Measurements from ENCODE around the gene CDC27. TPM values are rescaled to one million over a fixed set of nuclear protein-coding genes. Genes with fewer than 3 reads are reported as not detected.

CDC27 gene
- polyA plus RNA-seq (2012; ENCODE audit: insufficient read length, low read depth): 47.8 TPM

DNA sequence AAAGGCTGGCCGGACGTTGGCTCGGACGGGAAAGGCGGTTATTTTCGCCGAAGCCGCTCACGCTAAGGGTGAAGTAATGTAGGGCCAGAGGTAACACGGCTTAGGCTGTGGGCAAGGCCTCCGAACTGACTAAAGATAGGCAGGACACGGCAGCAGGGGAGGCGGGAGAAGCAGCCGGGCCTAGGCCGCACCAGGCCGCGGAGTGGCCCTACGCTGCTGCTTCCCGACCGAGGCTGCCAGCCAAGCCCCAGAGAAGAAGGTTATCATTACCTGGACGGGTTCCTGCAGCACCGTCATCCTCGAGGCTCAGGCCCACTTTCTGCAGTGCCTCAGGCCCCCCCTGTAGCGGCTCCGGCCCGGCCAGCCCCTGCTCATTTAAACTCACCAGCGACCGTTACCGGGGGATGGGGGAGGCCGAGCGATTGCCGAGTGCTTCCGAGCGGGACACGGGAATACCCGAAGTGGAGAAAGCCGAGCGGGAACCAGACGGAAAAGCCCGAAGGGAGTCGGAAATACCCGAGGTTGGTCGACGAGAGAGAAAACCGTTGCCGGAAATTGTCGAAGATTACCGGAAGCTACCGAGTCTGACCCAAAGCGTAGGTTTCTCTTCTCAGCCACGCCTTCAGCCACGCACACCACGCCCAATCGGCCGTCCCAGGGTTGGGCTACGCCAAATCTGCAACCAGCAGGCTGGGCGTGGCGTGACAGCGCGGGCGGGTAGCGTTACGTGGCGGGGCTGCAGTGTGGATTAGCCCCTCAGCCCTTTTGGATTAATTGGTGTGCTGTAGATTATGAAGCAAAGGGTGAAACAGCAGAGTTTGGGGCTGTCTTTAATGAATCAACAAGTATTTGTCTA lies at the start of gene CDC27:
Gene CDC27 (minus strand): TSS at position 420 of the 856 bp plus-strand sequence. CDS start 123 bp downstream, at position 297.
- TF ChIP-seq FOXP2 (optimal IDR thresholded peaks at IDR 0.05; ENCODE audit: borderline replicate concordance, extremely low read depth, extremely low read length, insufficient read depth) (peak; percentile 33), SIN3A (IDR thresholded peaks at IDR 0.05; ENCODE audit: borderline replicate concordance, insufficient read depth, low read length) (peak; percentile 3; the same call in 1 of the 2 replicates), REST (IDR thresholded peaks at IDR 0.05; ENCODE audit: insufficient read depth in 1 of 2, low read depth in 2 of 2, low read length in 2 of 2) (0 out of 4 replicates have a peak, but pooled peaks of 1 of the 2 experiments have one; percentile 10), TAF1 (IDR thresholded peaks at IDR 0.05; ENCODE audit: borderline replicate concordance, insufficient read depth, low read length) (peak; percentile 57; the same call in 1 of the 2 replicates), POLR2AphosphoS5 (IDR thresholded peaks at IDR 0.05; ENCODE audit: low read depth, low read length) (peak; percentile 79)

DNA sequence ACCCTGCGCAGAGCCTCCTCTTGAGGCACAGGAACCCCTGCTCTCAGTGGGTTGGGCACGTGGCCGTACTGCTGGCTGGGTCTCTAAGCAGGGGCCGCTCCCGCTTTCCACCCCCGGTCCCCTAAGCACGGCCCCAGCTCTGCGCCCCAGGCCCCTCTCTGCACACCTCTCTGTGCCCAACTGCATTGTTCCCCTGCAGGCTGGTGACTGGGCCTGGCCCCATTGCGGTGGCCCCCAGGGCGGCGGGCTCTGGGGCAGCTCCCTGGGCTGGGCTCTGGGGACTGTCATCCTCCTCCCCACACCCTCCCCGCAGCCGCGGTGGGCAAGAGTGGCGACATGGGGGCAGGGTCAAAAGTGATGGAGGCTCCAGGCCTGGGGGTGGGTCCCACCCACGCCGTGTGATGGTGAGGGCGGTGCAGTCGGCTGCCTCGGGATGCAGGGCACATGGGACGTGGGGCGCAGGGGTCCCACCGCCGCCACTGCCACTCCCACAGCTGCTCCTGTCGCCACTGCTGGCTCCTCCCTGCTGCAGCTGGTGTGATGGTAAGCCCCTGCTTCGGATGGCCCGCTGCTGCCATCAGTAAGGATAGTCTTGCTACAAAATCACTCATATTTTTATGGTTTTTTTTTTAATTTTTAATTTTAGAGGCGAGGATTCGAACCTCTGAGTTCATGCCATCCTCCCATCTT lies 49.4 kb upstream of the CDC27 start:
- TF ChIP-seq TAF1 (IDR thresholded peaks at IDR 0.05; ENCODE audit: borderline replicate concordance, insufficient read depth, low read length): no peak
- TF ChIP-seq POLR2AphosphoS5 (IDR thresholded peaks at IDR 0.05; ENCODE audit: low read depth, low read length): no peak
- no peak for TF ChIP-seq FOXP2 (optimal IDR thresholded peaks at IDR 0.05; ENCODE audit: borderline replicate concordance, extremely low read depth, extremely low read length, insufficient read depth)
- TF ChIP-seq SIN3A (IDR thresholded peaks at IDR 0.05; ENCODE audit: borderline replicate concordance, insufficient read depth, low read length): no peak
- TF ChIP-seq REST (IDR thresholded peaks at IDR 0.05; ENCODE audit: insufficient read depth in 1 of 2, low read depth in 2 of 2, low read length in 2 of 2): no peak

DNA sequence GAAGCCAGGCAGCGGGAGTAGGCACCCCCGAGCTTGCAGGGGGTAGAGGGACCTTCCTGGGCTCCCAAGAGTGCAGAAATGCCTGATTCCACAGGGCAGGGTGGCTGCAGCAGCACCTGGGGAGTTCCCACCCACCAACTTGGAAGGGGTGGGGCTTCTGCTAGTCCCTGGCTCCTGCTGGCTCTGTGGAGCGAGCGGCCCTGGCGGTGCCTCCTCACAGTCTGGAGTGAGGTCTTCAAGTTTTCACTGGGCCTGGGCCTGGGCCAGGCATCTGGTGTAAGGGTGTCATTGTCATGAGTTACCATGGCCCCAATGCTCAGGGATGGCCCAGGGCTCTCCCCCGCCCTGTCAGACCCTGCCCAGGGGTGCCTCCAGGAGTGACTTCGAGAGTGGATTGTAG lies 48.7 kb upstream of the CDC27 start:
- TF ChIP-seq FOXP2 (optimal IDR thresholded peaks at IDR 0.05; ENCODE audit: borderline replicate concordance, extremely low read depth, extremely low read length, insufficient read depth) (no peak), REST (IDR thresholded peaks at IDR 0.05; ENCODE audit: insufficient read depth in 1 of 2, low read depth in 2 of 2, low read length in 2 of 2) (no peak), POLR2AphosphoS5 (IDR thresholded peaks at IDR 0.05; ENCODE audit: low read depth, low read length) (no peak), SIN3A (IDR thresholded peaks at IDR 0.05; ENCODE audit: borderline replicate concordance, insufficient read depth, low read length) (no peak), TAF1 (IDR thresholded peaks at IDR 0.05; ENCODE audit: borderline replicate concordance, insufficient read depth, low read length) (no peak)

GRCh38 chr17:47235923-47236322 lies 46.8 kb upstream of the CDC27 start:
- no peak for TF ChIP-seq FOXP2 (optimal IDR thresholded peaks at IDR 0.05; ENCODE audit: borderline replicate concordance, extremely low read depth, extremely low read length, insufficient read depth)
- no peak for TF ChIP-seq SIN3A (IDR thresholded peaks at IDR 0.05; ENCODE audit: borderline replicate concordance, insufficient read depth, low read length)
- TF ChIP-seq REST (IDR thresholded peaks at IDR 0.05; ENCODE audit: insufficient read depth in 1 of 2, low read depth in 2 of 2, low read length in 2 of 2): no peak
- no peak for TF ChIP-seq TAF1 (IDR thresholded peaks at IDR 0.05; ENCODE audit: borderline replicate concordance, insufficient read depth, low read length)
- no peak for TF ChIP-seq POLR2AphosphoS5 (IDR thresholded peaks at IDR 0.05; ENCODE audit: low read depth, low read length)
